ENCODE measurements around the gene MYL6.

Gene MYL6

DNA sequence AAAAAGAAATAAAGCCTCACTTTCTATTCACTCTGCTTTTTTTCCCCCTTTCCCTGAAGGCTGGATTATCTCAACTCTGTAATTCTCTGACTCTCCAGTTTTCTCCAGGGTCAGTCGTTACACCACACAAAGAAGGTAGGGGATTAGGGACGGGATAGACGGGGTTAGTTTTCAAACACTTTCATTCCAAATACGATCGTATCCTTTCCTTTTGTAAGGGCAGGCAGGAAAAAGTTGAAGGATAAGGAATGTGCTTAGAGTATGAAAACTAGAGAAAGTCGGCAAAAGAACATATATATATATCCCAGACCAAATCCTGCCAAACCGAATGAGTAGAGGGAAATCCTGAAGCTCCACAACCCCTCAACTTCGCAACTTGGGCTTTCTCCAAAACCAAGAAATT lies 30.7 kb upstream of the MYL6 start:
- H3K4me1 ChIP-seq, result peaks cover 45 to 78% (median 66%) of the 10 kb centered on the region in 10 experiments
- H3K27me3 ChIP-seq, result no peaks in the 10 kb centered on the region
- no peak for TF ChIP-seq Cebpa-rat (IDR thresholded peaks at IDR 0.05)
- no peaks in the 10 kb centered on the region for H3K9me3 ChIP-seq (replicated peaks in 1 of 11)
- peaks cover 23 to 43% (median 29%) of the 10 kb centered on the region in 11 experiments for H3K36me3 ChIP-seq
- peak overlapping the region; percentile 47 to 96 (median 71); a peak in 21 of 22 replicates for H3K9ac ChIP-seq
- peaks cover 0 to 21% (median 0%) of the 10 kb centered on the region in 11 experiments; a peak in 6 of 22 replicates for H4K20me1 ChIP-seq
- peak overlapping the region; percentile 40 to 98 (median 52) for H3K4me3 ChIP-seq
- H3K27ac ChIP-seq, result peak overlapping the region; percentile 15 to 89 (median 71); a peak in 20 of 22 replicates
- H3K4me2 ChIP-seq, result peak overlapping the region; percentile 82 to 98 (median 92)

DNA sequence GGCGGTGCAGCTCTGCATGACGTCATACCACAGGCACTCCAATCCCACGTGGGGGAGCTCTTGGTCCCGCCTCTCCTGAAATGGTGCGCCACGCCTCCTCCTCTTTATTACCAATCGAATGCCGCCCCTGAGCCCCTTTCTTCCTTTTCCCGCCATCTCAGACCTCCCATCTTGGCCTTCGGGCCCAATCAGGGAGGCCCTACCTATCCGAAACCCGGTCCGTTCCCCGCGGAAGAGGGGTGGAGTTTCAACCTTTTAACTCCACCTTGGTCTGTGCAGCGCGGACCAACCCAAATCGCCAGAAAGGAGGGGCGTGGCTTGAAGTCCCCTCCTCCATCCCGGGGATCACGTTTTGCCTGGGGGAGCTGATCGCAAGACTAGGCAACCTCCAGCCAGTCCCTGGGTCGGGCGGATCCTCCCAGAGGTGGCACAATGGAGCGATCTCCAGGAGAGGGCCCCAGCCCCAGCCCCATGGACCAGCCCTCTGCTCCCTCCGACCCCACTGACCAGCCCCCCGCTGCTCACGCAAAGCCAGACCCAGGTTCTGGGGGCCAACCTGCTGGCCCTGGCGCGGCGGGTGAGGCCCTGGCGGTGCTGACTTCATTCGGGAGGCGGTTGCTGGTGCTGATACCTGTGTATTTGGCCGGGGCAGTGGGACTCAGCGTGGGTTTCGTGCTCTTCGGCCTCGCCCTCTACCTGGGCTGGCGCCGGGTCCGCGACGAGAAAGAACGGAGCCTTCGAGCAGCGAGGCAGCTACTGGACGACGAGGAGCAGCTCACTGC lies 30.1 kb upstream of the MYL6 start, which contains the start of gene ESYT1:
TSS of gene ESYT1 (plus strand) at position 380 of the 782 bp plus-strand sequence. CDS start at position 433, 53 bp downstream.
- Histone ChIP-seq H3K4me2 (peak within 1 kb of the TSS; percentile 88 to 100 (median 96)), H3K4me3 (peak within 1 kb of the TSS; percentile 76 to 98 (median 90)), H3K36me3 (peaks cover 29 to 43% (median 29%) of the 10 kb centered on the region in 11 experiments), H3K4me1 (peaks cover 45 to 72% (median 64%) of the 10 kb centered on the region in 10 experiments), H4K20me1 (peaks cover 0 to 21% (median 0%) of the 10 kb centered on the region in 11 experiments; a peak in 6 of 22 replicates), H3K27ac (peak within 1 kb of the TSS; percentile 69 to 95 (median 89)), H3K9me3 (replicated peaks in 1 of 11) (no peaks in the 10 kb centered on the region), H3K9ac (peak within 1 kb of the TSS; percentile 85 to 96 (median 90)), H3K27me3 (no peaks in the 10 kb centered on the region)
- TF ChIP-seq Cebpa-rat (IDR thresholded peaks at IDR 0.05), result no peak

DNA sequence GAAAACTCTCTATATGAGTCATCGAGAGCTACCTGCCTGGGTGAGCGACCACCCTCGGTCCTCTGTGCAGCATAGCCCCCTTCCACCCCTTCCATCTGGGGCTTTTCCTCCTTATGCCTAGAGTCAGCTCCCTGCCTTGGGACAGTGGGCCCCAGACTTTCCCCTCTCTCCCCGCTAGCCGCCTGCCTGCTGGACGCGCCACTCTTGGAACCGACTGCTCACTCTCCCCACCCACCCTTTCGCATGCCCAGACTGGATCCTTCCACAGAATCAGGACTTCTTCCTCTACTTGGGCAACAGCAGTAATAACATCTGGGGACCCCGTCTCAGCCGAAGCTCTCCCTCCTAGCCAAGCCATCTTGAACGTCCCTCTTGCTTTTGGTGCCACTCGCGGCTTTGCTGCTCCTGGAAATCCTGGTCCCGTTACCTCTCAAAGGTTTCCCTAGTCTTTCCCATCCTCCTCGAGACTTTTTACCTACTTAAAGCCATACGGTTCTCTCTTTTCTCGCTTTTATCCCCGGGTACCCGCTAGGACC lies 29.4 kb upstream of the MYL6 start:
- peak overlapping the region; percentile 83 to 100 (median 96) for H3K4me2 ChIP-seq
- no peaks in the 10 kb centered on the region for H3K27me3 ChIP-seq
- H3K4me1 ChIP-seq, result peaks cover 45 to 65% (median 59%) of the 10 kb centered on the region in 10 experiments
- H3K36me3 ChIP-seq, result peaks cover 36 to 44% (median 36%) of the 10 kb centered on the region in 11 experiments
- H3K9me3 ChIP-seq (replicated peaks in 1 of 11), result no peaks in the 10 kb centered on the region
- peak overlapping the region; percentile 76 to 98 (median 90) for H3K4me3 ChIP-seq
- peaks cover 0 to 21% (median 3%) of the 10 kb centered on the region in 11 experiments; a peak in 7 of 22 replicates for H4K20me1 ChIP-seq
- H3K27ac ChIP-seq, result peak overlapping the region; percentile 69 to 95 (median 87)
- H3K9ac ChIP-seq, result peak overlapping the region; percentile 85 to 96 (median 90)
- no peak for TF ChIP-seq Cebpa-rat (IDR thresholded peaks at IDR 0.05)

DNA sequence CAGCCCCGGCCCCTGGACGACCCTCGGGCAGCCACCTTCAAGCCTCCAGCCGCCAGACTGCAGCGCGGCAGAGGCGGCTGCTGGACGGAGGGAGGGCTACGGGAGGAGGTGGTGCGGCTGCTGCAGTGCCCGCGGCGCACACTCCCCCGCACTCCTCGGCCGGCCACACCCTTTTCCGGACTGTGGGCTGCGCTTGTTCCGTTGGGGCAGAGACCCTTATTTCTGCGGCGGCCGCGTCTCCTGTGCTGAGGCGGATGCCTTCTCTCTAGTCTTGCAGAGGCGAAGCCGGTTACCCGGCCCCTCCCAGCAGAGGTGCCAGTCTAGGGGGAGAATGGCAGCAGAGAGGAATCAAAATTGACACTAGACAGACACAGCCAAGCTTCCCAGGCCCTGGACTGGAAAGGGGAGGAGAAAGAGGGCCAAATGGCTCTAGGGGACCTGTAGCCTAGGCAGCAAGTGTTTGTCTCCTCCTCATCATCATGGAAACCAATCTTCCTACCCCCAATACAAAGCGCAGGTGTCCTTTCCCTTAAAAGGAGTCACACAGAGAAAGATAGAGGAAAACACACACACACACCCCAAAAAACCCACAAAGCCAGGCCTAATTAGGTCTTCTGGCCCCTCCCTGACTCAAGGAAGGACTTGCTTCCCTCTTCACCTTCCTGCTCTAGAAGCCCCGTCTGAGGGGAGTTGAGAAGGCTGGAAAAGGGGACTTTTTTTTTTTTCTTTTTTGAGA lies 28.8 kb upstream of the MYL6 start:
- Histone ChIP-seq H4K20me1 (peaks cover 0 to 24% (median 3%) of the 10 kb centered on the region in 11 experiments; a peak in 7 of 22 replicates), H3K27ac (peak overlapping the region; percentile 69 to 95 (median 87)), H3K36me3 (peaks cover 42 to 45% (median 42%) of the 10 kb centered on the region in 11 experiments), H3K4me3 (peak overlapping the region; percentile 76 to 98 (median 90)), H3K9ac (peak overlapping the region; percentile 85 to 96 (median 90)), H3K9me3 (replicated peaks in 1 of 11) (no peaks in the 10 kb centered on the region), H3K4me2 (peak overlapping the region; percentile 83 to 100 (median 96)), H3K27me3 (no peaks in the 10 kb centered on the region), H3K4me1 (peaks cover 45 to 59% (median 53%) of the 10 kb centered on the region in 10 experiments)
- no peak for TF ChIP-seq Cebpa-rat (IDR thresholded peaks at IDR 0.05)

DNA sequence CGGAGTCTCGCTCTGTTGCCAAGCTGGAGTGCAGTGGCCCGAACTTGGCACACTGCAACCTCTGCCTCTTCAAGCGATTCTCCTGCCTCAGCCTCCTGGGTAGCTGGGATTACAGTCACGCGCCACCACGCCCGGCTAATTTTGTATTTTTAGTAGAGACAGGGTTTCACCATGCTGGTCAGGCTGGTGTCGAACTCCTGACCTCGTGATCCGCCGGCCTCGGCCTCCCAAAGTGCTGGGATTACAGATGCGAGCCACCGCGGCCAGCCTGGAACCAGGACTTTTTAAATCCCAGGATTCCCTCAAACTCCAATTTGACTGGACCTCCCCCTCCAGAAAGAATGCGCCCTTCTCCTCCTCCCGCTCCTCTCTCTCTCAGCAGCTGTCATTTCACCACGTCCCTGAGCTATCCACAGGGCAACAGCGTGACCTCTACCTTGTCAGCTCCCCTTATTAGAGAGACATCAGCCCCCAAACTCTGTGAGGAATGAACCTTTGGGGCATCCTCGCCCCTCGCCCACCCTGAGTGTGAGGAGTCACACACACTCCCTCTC lies 28.1 kb upstream of the MYL6 start:
- Histone ChIP-seq H3K4me1 (peaks cover 42 to 57% (median 48%) of the 10 kb centered on the region in 10 experiments), H3K9ac (peak overlapping the region; percentile 85 to 96 (median 90)), H3K36me3 (peaks cover 48 to 51% (median 48%) of the 10 kb centered on the region in 11 experiments), H3K9me3 (replicated peaks in 1 of 11) (no peaks in the 10 kb centered on the region), H3K27ac (peak overlapping the region; percentile 69 to 95 (median 87)), H3K4me2 (peak overlapping the region; percentile 83 to 100 (median 96)), H3K27me3 (no peaks in the 10 kb centered on the region), H4K20me1 (peaks cover 0 to 24% (median 3%) of the 10 kb centered on the region in 11 experiments; a peak in 7 of 22 replicates), H3K4me3 (peak overlapping the region; percentile 76 to 98 (median 90))
- TF ChIP-seq Cebpa-rat (IDR thresholded peaks at IDR 0.05), result no peak

DNA sequence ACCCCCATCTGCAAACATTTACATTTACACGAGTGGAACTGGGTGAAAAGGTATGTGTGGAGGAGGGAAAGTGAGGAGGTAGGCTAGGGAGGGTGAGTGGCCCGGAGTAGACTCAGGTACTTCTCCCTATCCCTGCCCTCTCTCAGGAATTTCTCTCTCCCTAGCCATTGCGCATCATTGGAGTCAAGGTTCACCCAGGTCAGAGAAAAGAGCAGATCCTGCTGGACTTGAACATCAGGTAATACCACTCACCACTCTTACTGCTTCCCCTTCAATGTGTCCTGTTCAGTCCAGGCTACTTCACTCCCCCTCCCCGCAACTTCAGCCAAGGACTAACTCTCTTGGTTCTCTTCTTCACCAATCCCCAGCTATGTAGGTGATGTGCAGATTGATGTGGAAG lies 27.3 kb upstream of the MYL6 start:
- peak overlapping the region; percentile 83 to 100 (median 96) for H3K4me2 ChIP-seq
- no peak for TF ChIP-seq Cebpa-rat (IDR thresholded peaks at IDR 0.05)

DNA sequence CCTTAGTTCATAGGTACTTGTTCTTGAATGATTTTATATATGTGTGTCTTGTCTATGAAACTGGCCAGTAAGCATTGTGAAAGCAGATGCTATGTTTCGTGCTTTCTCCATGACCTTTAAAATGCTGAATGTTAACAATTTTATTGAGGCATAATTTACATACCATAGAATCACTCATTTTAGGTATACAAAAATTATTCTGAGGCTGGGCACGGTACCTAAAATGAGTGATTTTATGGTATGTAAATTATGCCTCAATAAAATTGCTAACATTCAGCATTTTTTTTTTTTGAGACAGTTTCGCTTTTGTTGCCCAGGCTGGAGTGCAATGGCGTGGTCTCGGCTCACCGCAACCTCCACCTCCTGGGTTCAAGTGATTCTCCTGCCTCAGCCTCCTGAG lies 23.3 kb upstream of the MYL6 start:
- no peaks in the 10 kb centered on the region for H3K9me3 ChIP-seq (replicated peaks in 1 of 11)
- H3K27me3 ChIP-seq, result no peaks in the 10 kb centered on the region
- H3K4me1 ChIP-seq, result peaks cover 10 to 24% (median 19%) of the 10 kb centered on the region in 10 experiments
- no peak overlapping the region for H3K4me2 ChIP-seq
- no peak overlapping the region for H3K4me3 ChIP-seq
- H3K9ac ChIP-seq, result no peak overlapping the region
- H3K36me3 ChIP-seq, result peaks cover 97 to 98% (median 97%) of the 10 kb centered on the region in 11 experiments
- H4K20me1 ChIP-seq, result peaks cover 0 to 29% (median 3%) of the 10 kb centered on the region in 11 experiments; a peak in 6 of 22 replicates
- no peak overlapping the region for H3K27ac ChIP-seq
- no peak for TF ChIP-seq Cebpa-rat (IDR thresholded peaks at IDR 0.05)

More for the DNA sequence above, 27.3 kb upstream of the MYL6 start:
- H3K9me3 ChIP-seq (replicated peaks in 1 of 11), result no peaks in the 10 kb centered on the region
- peaks cover 34 to 48% (median 40%) of the 10 kb centered on the region in 10 experiments for H3K4me1 ChIP-seq
- H3K36me3 ChIP-seq, result peaks cover 56 to 58% (median 57%) of the 10 kb centered on the region in 11 experiments
- H3K9ac ChIP-seq, result peak overlapping the region; percentile 85 to 96 (median 90); a peak in 21 of 22 replicates
- H3K27ac ChIP-seq, result peak overlapping the region in 10 of 11 experiments; percentile 79 to 95 (median 88); a peak in 19 of 22 replicates
- peak overlapping the region; percentile 76 to 98 (median 90); a peak in 18 of 20 replicates for H3K4me3 ChIP-seq
- H3K27me3 ChIP-seq, result no peaks in the 10 kb centered on the region
- H4K20me1 ChIP-seq, result peaks cover 0 to 24% (median 3%) of the 10 kb centered on the region in 11 experiments; a peak in 7 of 22 replicates

Data from BLaER1 treated with 17β-estradiol and CSF1 and Interleukin-3, amounts not matched to agents 10 nM and 100 nM (cell line).